ENCODE measurements around the gene EID3.
"Not testable (repeated sequence)": the region's sequence is repeated elsewhere in the genome, so short reads cannot be mapped to it uniquely, and the experiment has no call there.

EID3 gene

DNA sequence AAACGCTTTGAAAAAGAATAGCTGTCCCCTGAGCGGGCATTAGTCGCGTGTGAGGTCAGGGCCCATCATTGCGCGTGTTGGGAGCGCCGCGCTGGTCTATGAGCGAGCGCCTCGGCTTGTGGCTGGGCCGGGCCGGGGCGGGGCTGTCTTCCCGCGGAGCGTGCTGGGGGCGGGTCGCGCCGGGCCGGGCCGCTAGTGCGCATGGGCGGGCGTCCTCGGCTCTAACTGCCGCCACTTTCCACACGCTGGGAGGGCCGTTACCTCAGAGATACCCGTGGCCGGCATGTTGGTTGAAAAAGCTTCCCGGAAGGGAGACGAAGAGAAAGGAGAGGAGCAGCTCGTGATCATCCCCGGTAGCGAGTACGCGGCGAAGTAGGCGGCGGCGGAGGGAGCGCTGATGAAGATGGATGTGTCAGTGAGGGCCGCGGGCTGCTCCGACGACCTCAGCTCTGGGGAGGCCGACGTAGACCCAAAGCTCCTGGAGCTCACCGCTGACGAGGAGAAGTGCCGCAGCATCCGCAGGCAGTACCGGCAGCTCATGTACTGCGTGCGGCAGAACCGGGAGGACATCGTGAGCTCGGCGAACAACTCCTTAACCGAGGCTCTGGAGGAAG, at the start of gene EID3:
EID3 (plus strand) TSS at position 202 of the 614 bp plus-strand sequence; CDS start at position 398, 196 bp downstream.
- DNase-seq = no peak

DNA sequence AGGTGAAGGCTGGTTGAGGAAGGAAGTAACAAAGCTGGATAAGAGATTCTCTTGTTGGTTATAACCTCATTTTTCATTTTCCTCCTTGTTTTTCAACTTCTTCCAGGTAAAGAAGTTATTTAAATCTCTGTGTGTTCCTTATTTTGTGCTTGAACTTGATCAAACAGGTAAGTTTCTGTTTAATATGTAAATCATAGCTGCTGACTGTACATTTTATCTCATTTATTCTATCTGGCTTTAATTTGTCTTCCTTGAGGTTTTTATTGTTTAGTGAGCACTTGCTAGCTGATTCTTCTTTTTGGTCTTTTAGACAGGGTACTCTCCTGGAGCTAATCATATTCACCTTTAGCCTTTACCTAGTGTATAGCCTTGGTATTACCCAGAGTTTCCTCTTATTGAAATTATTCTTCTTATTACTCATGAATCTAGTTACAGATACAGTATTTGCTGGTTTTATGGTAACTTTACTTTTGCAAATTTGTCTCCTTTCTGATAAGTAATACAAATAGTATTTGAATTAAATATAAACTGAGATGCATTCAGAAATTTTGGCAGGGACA, 45.5 kb upstream of the EID3 start:
- DNase-seq = no peak

- no peak for DNase-seq
Observed at GRCh38 chr12:104258476-104259067, 45.0 kb upstream of the EID3 start.

GRCh38 chr12:104263026-104263425, 40.5 kb upstream of the EID3 start:
- no peak for DNase-seq

- DNase-seq = peak; percentile 11 to 33
Observed at GRCh38 chr12:104263580-104264358, 39.8 kb upstream of the EID3 start.

- DNase-seq = not testable (repeated sequence)
Observed at GRCh38 chr12:104265436-104265835, 38.1 kb upstream of the EID3 start.

DNA sequence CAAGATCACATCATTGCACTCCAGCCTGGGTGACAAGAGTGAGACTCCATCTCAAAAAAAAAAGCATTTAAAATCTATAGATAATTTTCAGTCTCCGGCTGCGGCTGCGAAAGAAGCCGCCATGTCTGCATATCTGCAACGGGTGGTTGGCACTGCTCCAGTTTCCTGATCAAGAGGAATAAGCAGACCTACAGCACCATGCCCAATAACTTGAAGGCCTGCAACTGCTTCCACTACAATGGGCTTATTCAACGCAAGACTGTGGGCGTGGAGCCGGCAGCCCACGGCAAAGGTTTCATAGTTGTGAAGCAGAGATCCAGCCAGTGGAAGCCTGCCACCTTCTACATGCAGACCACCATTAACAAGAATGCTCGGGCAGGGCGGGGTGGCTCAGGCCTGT, 30.6 kb upstream of the EID3 start:
- no peak for DNase-seq

DNA sequence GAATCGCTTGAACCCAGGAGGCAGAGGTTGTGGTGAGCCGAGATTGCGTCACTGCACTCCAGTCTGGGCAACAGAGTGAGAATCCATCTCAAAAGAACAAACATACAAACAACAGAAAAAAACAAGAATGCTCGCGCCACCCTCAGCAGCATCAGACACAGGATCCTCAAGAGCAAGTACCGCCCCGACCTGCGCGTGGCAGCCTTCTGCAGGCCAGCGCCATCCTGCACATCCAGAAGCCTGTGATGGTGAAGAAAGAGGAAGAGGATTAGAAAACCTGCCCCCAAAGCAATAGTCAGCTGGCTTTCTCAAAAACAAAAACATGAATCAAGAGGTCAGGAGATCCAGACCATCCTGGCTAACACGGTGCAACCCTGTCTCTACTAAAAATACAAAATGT, 30.0 kb upstream of the EID3 start:
- no peak for DNase-seq

DNA sequence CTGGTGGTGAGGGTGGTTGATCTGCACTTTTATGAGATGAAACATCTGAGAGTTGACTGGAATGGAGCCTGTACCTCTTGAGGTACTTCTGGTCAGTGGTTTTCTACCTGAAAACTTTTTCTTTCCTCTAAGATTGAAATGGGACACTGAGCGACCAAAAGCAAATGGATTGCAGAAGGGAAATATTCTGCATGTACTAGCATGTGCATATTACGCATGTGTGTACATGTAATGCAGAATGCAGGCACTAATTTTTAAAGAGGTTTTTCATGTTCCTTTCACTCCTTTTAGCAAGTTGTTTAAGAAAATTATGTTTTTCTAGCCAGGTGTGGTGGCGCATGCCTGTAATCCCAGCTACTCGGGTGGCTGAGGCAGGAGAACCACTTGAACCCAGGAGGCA, 28.7 kb upstream of the EID3 start:
- no peak for DNase-seq

GRCh38 chr12:104275689-104276088, 27.9 kb upstream of the EID3 start:
- no peak for DNase-seq

DNA sequence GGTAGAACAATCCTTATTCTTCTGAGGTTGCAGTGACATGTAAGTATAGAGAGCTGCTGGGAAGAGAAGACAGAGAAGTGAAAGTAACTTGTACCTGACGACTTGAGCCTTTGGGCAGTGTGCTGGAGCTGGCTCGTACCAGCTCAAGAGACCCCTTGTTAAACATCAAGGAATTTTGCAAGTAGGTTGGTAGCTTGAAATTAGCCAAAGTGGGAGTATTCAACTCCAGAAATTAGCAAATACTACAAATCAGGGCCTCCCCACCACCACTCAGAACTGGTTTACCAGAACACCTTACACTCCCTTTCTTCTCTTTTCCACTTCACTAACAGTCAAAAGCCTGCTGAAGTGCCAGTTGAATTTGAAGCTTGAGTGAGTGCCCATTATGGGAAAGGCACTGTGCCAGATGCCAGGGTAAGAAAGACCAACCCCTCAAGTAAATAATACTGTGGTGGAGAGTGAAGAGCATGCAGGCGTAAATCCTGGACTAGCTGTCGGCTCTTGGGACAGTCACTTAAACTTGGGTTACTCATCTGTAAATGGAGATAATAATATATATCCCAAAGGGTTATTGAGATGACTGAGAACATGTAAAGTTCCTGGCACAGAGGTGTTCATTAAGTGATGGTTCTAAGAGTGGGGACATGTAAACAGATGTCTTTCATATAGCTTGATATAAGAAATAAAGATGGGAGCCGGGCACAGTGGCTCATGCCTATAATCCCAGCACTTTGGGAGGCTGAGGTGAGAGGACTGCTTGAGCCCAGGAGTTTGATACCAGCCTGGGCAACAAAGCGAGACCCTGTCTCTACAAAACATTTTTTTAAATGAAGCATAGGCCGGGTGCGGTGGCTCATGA, 27.0 kb upstream of the EID3 start:
- DNase-seq = no peak

- no peak for DNase-seq
Observed at GRCh38 chr12:104279164-104279563, 24.4 kb upstream of the EID3 start.

- DNase-seq = no peak
Observed at GRCh38 chr12:104280111-104280510, 23.4 kb upstream of the EID3 start.

GRCh38 chr12:104280717-104281458, 22.7 kb upstream of the EID3 start:
- peak; percentile 46 for DNase-seq

DNA sequence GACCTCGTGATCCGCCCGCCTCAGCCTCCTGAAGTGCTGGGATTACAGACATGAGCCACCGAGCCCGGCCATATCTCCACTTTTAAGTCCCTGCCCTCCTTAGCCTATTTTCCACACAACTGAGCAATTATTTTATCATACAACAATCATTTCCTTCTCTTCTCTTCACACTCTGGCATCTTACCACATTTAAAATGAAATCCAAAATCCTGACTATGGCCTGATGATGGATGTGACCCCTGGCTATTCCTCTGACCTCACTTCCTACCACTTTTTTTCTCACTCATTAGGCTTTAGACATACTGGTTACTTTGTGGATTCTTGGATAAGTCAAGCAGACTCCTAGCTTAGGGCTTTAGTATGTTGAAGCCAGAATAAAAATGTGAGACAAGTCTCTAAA, 21.9 kb upstream of the EID3 start:
- DNase-seq = no peak

DNA sequence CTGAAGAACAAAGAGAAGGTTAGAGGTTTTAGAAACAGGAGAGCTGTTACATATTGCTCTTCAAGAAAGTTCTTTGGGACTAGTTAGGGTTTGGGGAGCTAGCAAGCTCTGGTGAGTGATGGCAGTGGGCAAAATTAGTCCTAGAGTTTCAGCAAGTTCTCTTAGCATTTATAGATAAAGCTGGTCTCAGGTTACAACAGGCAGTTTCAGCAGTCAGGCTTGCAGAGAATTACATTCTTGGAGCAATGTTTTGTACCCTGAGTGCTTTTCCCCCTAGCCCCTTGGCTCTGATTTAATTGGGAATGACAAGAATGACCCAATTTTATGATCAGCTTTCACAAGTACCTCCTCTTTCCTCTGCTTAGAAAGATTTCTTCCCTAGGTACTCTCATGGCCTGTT, 21.4 kb upstream of the EID3 start:
- DNase-seq = no peak

GRCh38 chr12:104285740-104286515, 17.6 kb upstream of the EID3 start:
- no peak for DNase-seq

- DNase-seq = peak; percentile 96 to 98
Observed at GRCh38 chr12:104286516-104287482, 16.7 kb upstream of the EID3 start.

GRCh38 chr12:104288635-104289274, 14.8 kb upstream of the EID3 start:
- peak; percentile 87 to 90 for DNase-seq

DNA sequence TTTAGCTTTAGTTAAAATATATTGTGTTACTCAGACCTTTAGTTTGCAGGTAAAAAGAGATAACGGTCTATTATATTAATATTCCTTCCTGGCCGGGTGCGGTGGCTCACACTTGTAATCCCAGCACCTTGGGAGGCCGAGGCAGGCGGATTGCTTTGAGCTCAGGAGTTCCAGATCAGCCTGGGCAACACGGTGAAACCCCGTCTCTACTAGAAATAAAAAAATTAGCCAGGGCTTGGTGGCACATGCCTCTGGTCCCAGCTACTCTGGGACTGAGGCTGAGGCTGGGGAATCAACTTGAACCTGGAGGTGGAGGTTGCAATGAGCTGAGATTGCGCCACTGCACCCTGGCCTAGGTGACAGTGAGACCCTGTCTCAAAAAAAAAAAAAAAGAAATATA, 13.2 kb upstream of the EID3 start:
- DNase-seq = no peak

All from Kasumi-1 (cell line).